Measurements from ENCODE around the gene ARIH2. TPM values are rescaled to one million over a fixed set of nuclear protein-coding genes. Genes with fewer than 3 reads are reported as not detected.

Gene ARIH2
- total and polyA plus RNA-seq, 2 of the 8 experiments (the other 6 are each of a cell fraction or from before 2014, with no cell fraction given) = 72.9 to 136 TPM

DNA sequence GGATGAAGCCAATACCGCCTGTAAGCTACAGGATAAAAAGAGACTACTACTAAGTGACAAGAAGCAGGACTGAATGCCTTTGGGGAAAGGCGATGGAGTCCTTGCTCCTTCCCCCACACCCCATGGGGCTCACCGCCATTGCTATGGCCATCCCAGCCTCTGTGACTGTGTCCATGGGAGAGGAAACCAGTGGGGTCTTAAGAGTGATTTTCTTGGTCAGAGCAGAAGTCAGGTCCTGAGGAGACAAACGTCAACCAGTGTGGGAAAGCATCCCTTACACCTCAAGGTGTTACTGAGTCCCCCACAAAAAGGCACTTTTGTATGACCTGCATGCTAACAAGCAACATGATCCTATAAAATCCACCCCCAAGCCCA lies 109.6 kb downstream of the ARIH2 start (continued):
- TF ChIP-seq RAD21 (IDR thresholded peaks at IDR 0.05 in 1 of 2, conservative IDR thresholded peaks at IDR 0.05 in 1 of 2; ENCODE audit: low read depth in 2 of 2, low read length in 2 of 2) = no peak
- no peak for TF ChIP-seq KDM4A (IDR thresholded peaks at IDR 0.05; ENCODE audit: low read depth, low read length, severe bottlenecking)
- no peak for TF ChIP-seq EGR1 (IDR thresholded peaks at IDR 0.05; ENCODE audit: borderline replicate concordance, low read depth, low read length)
- TF ChIP-seq YY1 (IDR thresholded peaks at IDR 0.05; ENCODE audit: low read depth, low read length) = no peak

Data from H1 (cell line).